SKM-1 (cell line): ENCODE data around the gene JAG2.

Experiments used
- DNase-seq: peaks from one replicate; lab custom pipeline; 2025; ENCODE audit not compliant: unreplicated experiment; lab: John Stamatoyannopoulos, UW

Gene JAG2

GRCh38 chr14:105093038-105093430, 75.5 kb downstream of the JAG2 start:
- DNase-seq, result no peak

GRCh38 chr14:105092171-105093037, 76.2 kb downstream of the JAG2 start:
- DNase-seq, result no peak

GRCh38 chr14:105091517-105092170, 76.9 kb downstream of the JAG2 start:
- no peak for DNase-seq

GRCh38 chr14:105091054-105091516, 77.5 kb downstream of the JAG2 start:
- DNase-seq, result no peak
